ENCODE data around the gene PYGO2.

- TF ChIP-seq POLR2A (IDR thresholded peaks at IDR 0.05) (no peak), POLR2AphosphoS5 (IDR thresholded peaks at IDR 0.05) (no peak)
- TF ChIP-seq, protein P1, sequence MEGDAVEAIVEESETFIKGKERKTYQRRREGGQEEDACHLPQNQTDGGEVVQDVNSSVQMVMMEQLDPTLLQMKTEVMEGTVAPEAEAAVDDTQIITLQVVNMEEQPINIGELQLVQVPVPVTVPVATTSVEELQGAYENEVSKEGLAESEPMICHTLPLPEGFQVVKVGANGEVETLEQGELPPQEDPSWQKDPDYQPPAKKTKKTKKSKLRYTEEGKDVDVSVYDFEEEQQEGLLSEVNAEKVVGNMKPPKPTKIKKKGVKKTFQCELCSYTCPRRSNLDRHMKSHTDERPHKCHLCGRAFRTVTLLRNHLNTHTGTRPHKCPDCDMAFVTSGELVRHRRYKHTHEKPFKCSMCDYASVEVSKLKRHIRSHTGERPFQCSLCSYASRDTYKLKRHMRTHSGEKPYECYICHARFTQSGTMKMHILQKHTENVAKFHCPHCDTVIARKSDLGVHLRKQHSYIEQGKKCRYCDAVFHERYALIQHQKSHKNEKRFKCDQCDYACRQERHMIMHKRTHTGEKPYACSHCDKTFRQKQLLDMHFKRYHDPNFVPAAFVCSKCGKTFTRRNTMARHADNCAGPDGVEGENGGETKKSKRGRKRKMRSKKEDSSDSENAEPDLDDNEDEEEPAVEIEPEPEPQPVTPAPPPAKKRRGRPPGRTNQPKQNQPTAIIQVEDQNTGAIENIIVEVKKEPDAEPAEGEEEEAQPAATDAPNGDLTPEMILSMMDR (IDR thresholded peaks at IDR 0.05): no peak
Observed at GRCh38 chr1:154938604-154939399, 22.8 kb downstream of the PYGO2 start.

All from prostate gland (tissue), 2 donors.